Measurements from ENCODE around the gene MTCH1.
"Not testable (repeated sequence)": the region's sequence is repeated elsewhere in the genome, so short reads cannot be mapped to it uniquely, and the experiment has no call there.

The MTCH1 gene

GRCh38 chr6:36969240-36969691 lies 16.7 kb downstream of the MTCH1 start:
- DNase-seq: no peak

GRCh38 chr6:36968266-36968977 lies 17.6 kb downstream of the MTCH1 start:
- DNase-seq: no peak

- DNase-seq: no peak
These were observed 18.2 kb downstream of the MTCH1 start for GRCh38 chr6:36967757-36968156.

- DNase-seq: no peak
These were observed 18.7 kb downstream of the MTCH1 start for GRCh38 chr6:36967301-36967700.

GRCh38 chr6:36964908-36965307 lies 21.1 kb downstream of the MTCH1 start:
- DNase-seq: no peak

GRCh38 chr6:36964349-36964748 lies 21.6 kb downstream of the MTCH1 start:
- no peak for DNase-seq

- DNase-seq: peak; percentile 59
These were observed 22.3 kb downstream of the MTCH1 start for GRCh38 chr6:36963451-36964290.

- DNase-seq: peak; percentile 87
These were observed 23.1 kb downstream of the MTCH1 start for GRCh38 chr6:36962874-36963273.

- DNase-seq: no peak
These were observed 24.3 kb downstream of the MTCH1 start for GRCh38 chr6:36961441-36962435.

GRCh38 chr6:36959555-36960250 lies 26.3 kb downstream of the MTCH1 start:
- no peak for DNase-seq

GRCh38 chr6:36958775-36959554 lies 27.0 kb downstream of the MTCH1 start:
- no peak for DNase-seq

- DNase-seq: no peak
These were observed 28.2 kb downstream of the MTCH1 start for GRCh38 chr6:36957773-36958271.

- DNase-seq: no peak
These were observed 29.6 kb downstream of the MTCH1 start for GRCh38 chr6:36956446-36956820.

- DNase-seq: peak; percentile 31
These were observed 30.1 kb downstream of the MTCH1 start for GRCh38 chr6:36955671-36956445.

GRCh38 chr6:36955136-36955535 lies 30.9 kb downstream of the MTCH1 start:
- peak; percentile 21 for DNase-seq

GRCh38 chr6:36954262-36954931 lies 31.6 kb downstream of the MTCH1 start, which contains the start of gene PI16:
TSS of gene PI16 (plus strand) at chr6:36954738. CDS start at chr6:36954761, 23 bp downstream.
- peak; percentile 38 for DNase-seq

- no peak for DNase-seq
These were observed 32.1 kb downstream of the MTCH1 start for GRCh38 chr6:36953931-36954261.

GRCh38 chr6:36949636-36950035 lies 36.4 kb downstream of the MTCH1 start:
- DNase-seq: no peak

- not testable (repeated sequence) for DNase-seq
These were observed 36.9 kb downstream of the MTCH1 start for GRCh38 chr6:36949076-36949475.

All from CD4-positive, alpha-beta T cell treated with Interleukin-6 for 4 hours (primary cell).